Parathyroid adenoma (tissue), 2 donors: ENCODE data around the gene NKTR.

ENCODE experiments used
- H2AFZ ChIP-seq: fragments of 300-600 bp; sonication (generic); one replicate; pipeline ENCODE4 v1.7.0; 2017; ENCODE audit warnings: antibody characterized with exemption, mild to moderate bottlenecking
- H3K27ac ChIP-seq: fragments of 300-600 bp; sonication (generic); one replicate; pipeline ENCODE4 v1.7.0; 2017
- H3K27me3 ChIP-seq: fragments of 300-600 bp; sonication (generic); one replicate; pipeline ENCODE4 v1.7.0; 2017; ENCODE audit warnings: low read length; ENCODE audit not compliant: control insufficient read depth, insufficient read depth
- H3K36me3 ChIP-seq: fragments of 300-600 bp; sonication (generic); one replicate; pipeline ENCODE4 v1.7.0; 2017; ENCODE audit warnings: low read length; ENCODE audit not compliant: control insufficient read depth, insufficient read depth
- H3K4me1 ChIP-seq: fragments of 300-600 bp; sonication (generic); one replicate; pipeline ENCODE4 v1.7.0; 2017; ENCODE audit warnings: control low read depth
- H3K4me2 ChIP-seq: fragments of 300-600 bp; sonication (generic); one replicate; pipeline ENCODE4 v1.7.0; 2017; ENCODE audit warnings: low read length
- H3K4me3 ChIP-seq: fragments of 300-600 bp; sonication (generic); one replicate; pipeline ENCODE4 v1.7.0; 2017; ENCODE audit warnings: low read depth, low read length
- H3K79me2 ChIP-seq: fragments of 300-600 bp; sonication (generic); one replicate; pipeline ENCODE4 v1.7.0; 2017; ENCODE audit warnings: control low read depth
- H3K9ac ChIP-seq: fragments of 300-600 bp; sonication (generic); one replicate; pipeline ENCODE4 v1.7.0; 2017; ENCODE audit warnings: mild to moderate bottlenecking
- H3K9me3 ChIP-seq: fragments of 300-600 bp; sonication (generic); one replicate; pipeline ENCODE4 v1.7.0; 2017; ENCODE audit warnings: low read length; ENCODE audit not compliant: control insufficient read depth
- CTCF ChIP-seq: fragments of 300-600 bp; sonication (generic); IDR thresholded peaks from one replicate; pipeline ENCODE4 v1.7.0; 2017; ENCODE audit warnings: antibody characterized with exemption, mild to moderate bottlenecking
- donor health status: primary hyperparathyroidism.

NKTR gene

GRCh38 chr3:42686832-42687650, 86.6 kb downstream of the NKTR start:
- Histone ChIP-seq H3K9ac (no peak overlapping the region), H3K27ac (no peak overlapping the region), H3K4me3 (no peak overlapping the region), H3K79me2 (no peaks in the 10 kb centered on the region), H3K4me2 (no peak overlapping the region), H3K36me3 (no peaks in the 10 kb centered on the region), H3K4me1 (peaks cover 4% of the 10 kb centered on the region), H3K27me3 (no peaks in the 10 kb centered on the region), H2AFZ (no peak overlapping the region), H3K9me3 (no peaks in the 10 kb centered on the region)
- TF ChIP-seq CTCF = no peak

GRCh38 chr3:42688016-42688415, 87.5 kb downstream of the NKTR start:
- H3K27me3 ChIP-seq = no peaks in the 10 kb centered on the region
- no peak overlapping the region for H3K27ac ChIP-seq
- H3K79me2 ChIP-seq = no peaks in the 10 kb centered on the region
- no peak for TF ChIP-seq CTCF
- H3K4me2 ChIP-seq = no peak overlapping the region
- H3K9me3 ChIP-seq = no peaks in the 10 kb centered on the region
- no peak overlapping the region for H3K9ac ChIP-seq
- H3K4me3 ChIP-seq = no peak overlapping the region
- H2AFZ ChIP-seq = no peak overlapping the region
- no peaks in the 10 kb centered on the region for H3K36me3 ChIP-seq
- H3K4me1 ChIP-seq = peaks cover 4% of the 10 kb centered on the region

- H3K9me3 ChIP-seq = no peaks in the 10 kb centered on the region
- no peak overlapping the region for H3K4me2 ChIP-seq
- H2AFZ ChIP-seq = no peak overlapping the region
- no peak for TF ChIP-seq CTCF
- peaks cover 4% of the 10 kb centered on the region for H3K4me1 ChIP-seq
- H3K27me3 ChIP-seq = no peaks in the 10 kb centered on the region
- no peak overlapping the region for H3K4me3 ChIP-seq
- H3K9ac ChIP-seq = no peak overlapping the region
- H3K36me3 ChIP-seq = no peaks in the 10 kb centered on the region
- H3K27ac ChIP-seq = no peak overlapping the region
- H3K79me2 ChIP-seq = no peaks in the 10 kb centered on the region
Measured at GRCh38 chr3:42688487-42689420, 88.3 kb downstream of the NKTR start.

- Histone ChIP-seq H3K4me1 (peaks cover 5% of the 10 kb centered on the region), H3K27ac (no peak overlapping the region)
- no peak for TF ChIP-seq CTCF
Measured at GRCh38 chr3:42689421-42690014, 89.0 kb downstream of the NKTR start.

More at GRCh38 chr3:42689421-42690014, 89.0 kb downstream of the NKTR start:
- no peaks in the 10 kb centered on the region for H3K27me3 ChIP-seq
- H3K9ac ChIP-seq = no peak overlapping the region
- H3K79me2 ChIP-seq = no peaks in the 10 kb centered on the region
- H3K4me3 ChIP-seq = no peak overlapping the region
- H3K36me3 ChIP-seq = no peaks in the 10 kb centered on the region
- no peaks in the 10 kb centered on the region for H3K9me3 ChIP-seq
- H3K4me2 ChIP-seq = no peak overlapping the region
- no peak overlapping the region for H2AFZ ChIP-seq
